Panc1 (cell line): ENCODE measurements around the gene ITPR3. TPM values are rescaled to one million over a fixed set of nuclear protein-coding genes. Genes with fewer than 3 reads are reported as not detected.

Experiments
- ATAC-seq: fragments of 200-7000 bp; cut with Tn5 transposase; 2 replicates; pipeline ENCODE4 v1.9.1; 2020; ENCODE audit warnings: mild to moderate bottlenecking, moderate library complexity
- BruUV-seq: library from RNA; stranded (reverse); fragments of 400-500 nt; replicated peaks from 2 replicates; lab custom pipeline; 2021; lab: Mats Ljungman, UMichigan
- CTCF ChIA-PET: fragments of 300-600 bp; sonication (Branson Sonifier 250); formaldehyde crosslinking; loops from one replicate; lab custom pipeline; 2022; ENCODE audit warnings: antibody characterized with exemption; lab: Charles Lee
- POLR2A ChIA-PET: fragments of 300-600 bp; sonication (Branson Sonifier 250); formaldehyde crosslinking; loops from one replicate; lab custom pipeline; 2022; ENCODE audit warnings: antibody characterized with exemption; lab: Charles Lee
- DNase-seq: peaks from one replicate; pipeline ENCODE4 v3.0.0-alpha.2; 2010; ENCODE audit warnings: low read depth, low spot score
- H3K27ac ChIP-seq: 2 replicates; pipeline ENCODE4 v1.5.1; 2011; ENCODE audit warnings: mild to moderate bottlenecking, low read length, inconsistent platforms
- H3K27me3 ChIP-seq: fragments of 200-500 bp; sonication (Bioruptor generic); 2 replicates; pipeline ENCODE4 v1.6.0; 2014; ENCODE audit warnings: low read length, inconsistent platforms; ENCODE audit not compliant: control insufficient read depth, insufficient read depth
- H3K36me3 ChIP-seq: fragments of 200-500 bp; sonication (Bioruptor generic); 2 replicates; pipeline ENCODE4 v1.5.1; 2014; ENCODE audit warnings: inconsistent platforms, mild to moderate bottlenecking, low read length, moderate library complexity; ENCODE audit not compliant: control insufficient read depth, insufficient read depth
- H3K4me1 ChIP-seq: 2 replicates; pipeline ENCODE4 v1.5.1; 2011; ENCODE audit warnings: inconsistent platforms, mild to moderate bottlenecking, low read length, moderate library complexity; ENCODE audit not compliant: control insufficient read depth, insufficient read depth
- H3K4me3 ChIP-seq, 2 experiments: 2 replicates each; pipeline ENCODE4 v1.5.1; 2011 to 2012; ENCODE audit warnings: low read depth in 2 of 2, low read length in 2 of 2, mild to moderate bottlenecking in 2 of 2, inconsistent platforms in 1 of 2, moderate library complexity in 1 of 2
- H3K9me3 ChIP-seq: fragments of 200-500 bp; sonication (Bioruptor generic); 2 replicates; pipeline ENCODE4 v1.5.1; 2014; ENCODE audit warnings: low read depth, mild to moderate bottlenecking, inconsistent platforms, low read length, moderate library complexity; ENCODE audit not compliant: control insufficient read depth, insufficient read depth
- POLR2AphosphoS5 ChIP-seq: IDR thresholded peaks from 2 replicates; pipeline ENCODE4 v1.6.1; 2012; ENCODE audit warnings: mild to moderate bottlenecking, low read depth, low read length, moderate library complexity
- REST ChIP-seq, 2 experiments: IDR thresholded peaks; 2 replicates each; pipeline ENCODE4 v1.6.1; 2011 to 2012; ENCODE audit warnings: low read depth in 2 of 2, control low read depth in 1 of 2, low read length in 1 of 2, mild to moderate bottlenecking in 1 of 2, moderate library complexity in 1 of 2; ENCODE audit not compliant: insufficient read depth in 1 of 2
- SIN3A ChIP-seq: IDR thresholded peaks from 2 replicates; pipeline ENCODE4 v1.6.1; 2012; ENCODE audit warnings: low read depth, mild to moderate bottlenecking, low read length, moderate library complexity, borderline replicate concordance; ENCODE audit not compliant: insufficient read depth
- TCF7L2 ChIP-seq: IDR thresholded peaks from 2 replicates; pipeline ENCODE4 v1.6.1; 2011; ENCODE audit warnings: mild to moderate bottlenecking, low read depth, low read length, inconsistent platforms
- in situ Hi-C: cut with HindIII; loops from 2 replicates; pipeline ENCODE4 v1.10.0; 2016; ENCODE audit warnings: low sequenced_read_pairs, low pct_unique_long_range_greater_than_20kb
- intact Hi-C: fragments of 100-400 bp; cut with micrococcal nuclease; formaldehyde crosslinking; loops from one replicate; pipeline ENCODE4 v1.10.0; 2022; ENCODE audit not compliant: unreplicated experiment
- total RNA-seq: library from RNA; stranded (reverse); gene quantifications from one replicate; pipeline ENCODE4 v1.2.1, GENCODE V29; 2021; ENCODE audit not compliant: unreplicated experiment
- TF ChIP-seq, protein P1 (sequence below): fragments of 450-650 bp; IDR thresholded peaks from 2 replicates; pipeline ENCODE4 v1.5.1; 2017; ENCODE audit warnings: mild to moderate bottlenecking

ITPR3 gene
- total RNA-seq, 1 experiment from 2014 or later: 65.8 TPM

GRCh38 chr6:33685411-33686224 is 64.5 kb downstream of the ITPR3 start:
- ChIA-PET CTCF (no interaction called here), POLR2A (no interaction called here)
- no peaks in the 10 kb centered on the region for H3K9me3 ChIP-seq
- no peaks in the 10 kb centered on the region for H3K27me3 ChIP-seq
- no peaks in the 10 kb centered on the region for H3K4me1 ChIP-seq
- TF ChIP-seq POLR2AphosphoS5: no peak
- TF ChIP-seq TCF7L2: no peak
- TF ChIP-seq SIN3A: no peak
- no peak for TF ChIP-seq REST (IDR thresholded peaks at IDR 0.05; ENCODE audit: insufficient read depth in 1 of 2, low read depth in 2 of 2, low read length in 1 of 2)
- TF ChIP-seq, protein P1, sequence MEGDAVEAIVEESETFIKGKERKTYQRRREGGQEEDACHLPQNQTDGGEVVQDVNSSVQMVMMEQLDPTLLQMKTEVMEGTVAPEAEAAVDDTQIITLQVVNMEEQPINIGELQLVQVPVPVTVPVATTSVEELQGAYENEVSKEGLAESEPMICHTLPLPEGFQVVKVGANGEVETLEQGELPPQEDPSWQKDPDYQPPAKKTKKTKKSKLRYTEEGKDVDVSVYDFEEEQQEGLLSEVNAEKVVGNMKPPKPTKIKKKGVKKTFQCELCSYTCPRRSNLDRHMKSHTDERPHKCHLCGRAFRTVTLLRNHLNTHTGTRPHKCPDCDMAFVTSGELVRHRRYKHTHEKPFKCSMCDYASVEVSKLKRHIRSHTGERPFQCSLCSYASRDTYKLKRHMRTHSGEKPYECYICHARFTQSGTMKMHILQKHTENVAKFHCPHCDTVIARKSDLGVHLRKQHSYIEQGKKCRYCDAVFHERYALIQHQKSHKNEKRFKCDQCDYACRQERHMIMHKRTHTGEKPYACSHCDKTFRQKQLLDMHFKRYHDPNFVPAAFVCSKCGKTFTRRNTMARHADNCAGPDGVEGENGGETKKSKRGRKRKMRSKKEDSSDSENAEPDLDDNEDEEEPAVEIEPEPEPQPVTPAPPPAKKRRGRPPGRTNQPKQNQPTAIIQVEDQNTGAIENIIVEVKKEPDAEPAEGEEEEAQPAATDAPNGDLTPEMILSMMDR: no peak
- in situ Hi-C loops: no loop called here
- no peak overlapping the region for H3K4me3 ChIP-seq
- intact Hi-C loops: no loop called here
- 0 out of 2 replicates have a peak, but pooled peaks cover 2% of the 10 kb centered on the region for H3K36me3 ChIP-seq
- no peak overlapping the region for H3K27ac ChIP-seq
- BruUV-seq: no TSS peak
- DNase-seq (no peak), ATAC-seq (no peak)

- TF ChIP-seq SIN3A (no peak), TCF7L2 (no peak), REST (IDR thresholded peaks at IDR 0.05; ENCODE audit: insufficient read depth in 1 of 2, low read depth in 2 of 2, low read length in 1 of 2) (no peak), POLR2AphosphoS5 (no peak)
- TF ChIP-seq, protein P1: no peak
- BruUV-seq: no TSS peak
- ChIA-PET POLR2A (no interaction called here), CTCF (no interaction called here)
- intact Hi-C loops: no loop called here
- Histone ChIP-seq H3K9me3 (no peaks in the 10 kb centered on the region), H3K4me1 (no peaks in the 10 kb centered on the region), H3K27ac (no peak overlapping the region), H3K27me3 (no peaks in the 10 kb centered on the region), H3K4me3 (no peak overlapping the region), H3K36me3 (0 out of 2 replicates have a peak, but pooled peaks cover 2% of the 10 kb centered on the region)
- DNase-seq: no peak
- in situ Hi-C loops: no loop called here
- no peak for ATAC-seq
Observed at GRCh38 chr6:33686225-33686924, 65.3 kb downstream of the ITPR3 start.
